K562 (cell line): ENCODE data around the gene SPAG16. TPM values are rescaled to one million over a fixed set of nuclear protein-coding genes. Genes with fewer than 3 reads are reported as not detected.
"Not testable (repeated sequence)": the region's sequence is repeated elsewhere in the genome, so short reads cannot be mapped to it uniquely, and the experiment has no call there.

Experiments
- ATAC-seq: fragments of 200-7000 bp; cut with Tn5 transposase; 3 replicates; pipeline ENCODE4 v1.9.1; 2020; ENCODE audit warnings: moderate library complexity
- BruUV-seq: library from RNA; stranded (reverse); fragments of 400-500 nt; replicated peaks from 2 replicates; lab custom pipeline; 2021; lab: Mats Ljungman, UMichigan
- CTCF ChIA-PET: fragments of 300-600 bp; formaldehyde crosslinking; extraction: SDS; loops from one replicate; lab custom pipeline; 2021; ENCODE audit warnings: low intra/inter-chr PET ratio; lab: Yijun Ruan, JAX
- POLR2A ChIA-PET: fragments of 300-600, 350-650 bp; sonication (Branson Sonifier 250); formaldehyde crosslinking; extraction: SDS; loops from one replicate; lab custom pipeline; 2021; ENCODE audit warnings: antibody characterized with exemption, inconsistent platforms; lab: Yijun Ruan, JAX
- DNase-seq, 4 experiments: peaks; one replicate each; pipeline versions ENCODE4 v3.0.0 to v3.0.0-alpha.2; 2011 to 2018; ENCODE audit warnings: low spot score in 3 of 4, mixed read lengths in 3 of 4; ENCODE audit errors: extremely low read depth in 1 of 4
- FAIRE-seq: peaks from 2 replicates; lab custom pipeline; 2011; peaks lifted over from hg19 to GRCh38; lab: Jason Lieb, UNC
- H2AFZ ChIP-seq: 2 replicates; pipeline ENCODE4 v1.6.0; 2011; ENCODE audit warnings: low read depth, low read length, control low read depth, inconsistent platforms
- H3K27ac ChIP-seq: fragments of 200-600 bp; 3 replicates; pipeline ENCODE4 v1.8.0; 2011; ENCODE audit warnings: low read depth, mild to moderate bottlenecking, control low read depth, inconsistent platforms, low read length, moderate library complexity, mixed read lengths; ENCODE audit errors: extremely low read depth
- H3K27me3 ChIP-seq, 2 experiments: fragments of 300-600 bp in 1 of 2; 2 replicates in 1 of 2; 3 replicates in 1 of 2; pipeline versions ENCODE4 v1.6.0 to v1.8.0; 2011; ENCODE audit warnings: inconsistent platforms in 2 of 2, low read length in 2 of 2, mild to moderate bottlenecking in 1 of 2, mixed read lengths in 1 of 2, moderate library complexity in 1 of 2; ENCODE audit not compliant: control insufficient read depth in 2 of 2, insufficient read depth in 2 of 2
- H3K36me3 ChIP-seq: fragments of 300-600 bp; 3 replicates; pipeline ENCODE4 v1.8.0; 2011; ENCODE audit warnings: mild to moderate bottlenecking, low read length, inconsistent platforms; ENCODE audit not compliant: control insufficient read depth, insufficient read depth
- H3K4me1 ChIP-seq, 2 experiments: fragments of 200-600 bp in 1 of 2; replicated peaks in 1 of 2; 2 replicates in 1 of 2; 3 replicates in 1 of 2; pipeline versions ENCODE4 v1.5.1 to v1.8.0; 2011; ENCODE audit warnings: inconsistent platforms in 2 of 2, low read length in 2 of 2, mild to moderate bottlenecking in 1 of 2, mixed read lengths in 1 of 2, moderate library complexity in 1 of 2; ENCODE audit not compliant: control insufficient read depth in 2 of 2, insufficient read depth in 2 of 2
- H3K4me2 ChIP-seq: 2 replicates; pipeline ENCODE4 v1.6.1; 2011; ENCODE audit warnings: low read length, control low read depth, inconsistent platforms, mixed read lengths; ENCODE audit not compliant: insufficient read depth
- H3K4me3 ChIP-seq: fragments of 200-600 bp; sonication (generic), shearing (Covaris generic); 2 replicates; pipeline ENCODE4 v1.5.1; 2016; ENCODE audit warnings: control low read depth, inconsistent platforms
- H3K79me2 ChIP-seq: fragments of 200-600 bp; 3 replicates; pipeline ENCODE4 v1.8.0; 2011; ENCODE audit warnings: low read length, inconsistent platforms; ENCODE audit not compliant: control insufficient read depth, insufficient read depth
- H3K9ac ChIP-seq, 2 experiments: 2 replicates each; pipeline versions ENCODE4 v1.6.0 to v1.6.1; 2011; ENCODE audit warnings: low read depth in 2 of 2, low read length in 2 of 2, control low read depth in 1 of 2, inconsistent platforms in 1 of 2, mild to moderate bottlenecking in 1 of 2, mixed read lengths in 1 of 2; ENCODE audit not compliant: insufficient read depth in 1 of 2
- H3K9me1 ChIP-seq: one replicate; pipeline ENCODE4 v1.6.0; 2011; ENCODE audit warnings: inconsistent platforms, mild to moderate bottlenecking, low read length, moderate library complexity; ENCODE audit not compliant: control insufficient read depth, insufficient read depth
- H3K9me3 ChIP-seq: replicated peaks from 2 replicates; pipeline ENCODE4 v1.5.1; 2011; ENCODE audit warnings: low read depth, low read length, inconsistent platforms; ENCODE audit not compliant: control insufficient read depth, insufficient read depth
- H4K20me1 ChIP-seq: replicated peaks from 2 replicates; pipeline ENCODE4 v1.6.1; 2011; ENCODE audit warnings: low read length, inconsistent platforms, mixed read lengths; ENCODE audit not compliant: control insufficient read depth, insufficient read depth
- POLR2B ChIP-seq: fragments of 450-650 bp; IDR thresholded peaks from 2 replicates; pipeline ENCODE4 v1.6.1; 2018; ENCODE audit warnings: low read depth; ENCODE audit not compliant: partially characterized antibody
- ZNF316 ChIP-seq: fragments of 450-650 bp; IDR thresholded peaks from 2 replicates; pipeline ENCODE4 v1.6.1; 2016
- WGBS: fragments of 100-300 bp; shearing (Covaris generic); methylation state at CpG from one replicate; pipeline ENCODE4 v1.1.6; 2016; ENCODE audit warnings: low coverage, mixed read lengths; ENCODE audit not compliant: insufficient coverage; ENCODE audit errors: missing lambda C conversion rate; 5-methylcytosine and 5-hydroxymethylcytosine counted together
- in situ Hi-C: fragments of 300-500 bp; cut with MboI; formaldehyde crosslinking; loops from 4 replicates; pipeline ENCODE4 v1.15.0; 2018; ENCODE audit warnings: inconsistent platforms, mixed read lengths
- intact Hi-C: fragments of 100-400 bp; cut with micrococcal nuclease; formaldehyde crosslinking; loops from 2 replicates; pipeline ENCODE4 v1.14.2; 2022
- polyA plus RNA-seq, 8 experiments: library from polyadenylated mRNA; depleted of rRNA in 4 of 8; stranded (reverse) in 5 of 8; unstranded in 3 of 8; fragments of >200 nt; fragmentation: Nextera tagmentation in 2 of 8; fragmentation: Illumina TruSeq in 1 of 8; extraction: Ambion mirVana in 2 of 8; extraction: Trizol in 1 of 8; gene quantifications; 2 replicates each; pipeline versions ENCODE4 v1.2.1 to v1.2.3, GENCODE V29; 2011 to 2014; ENCODE audit warnings: inconsistent platforms in 1 of 8, missing spikeins in 1 of 8
- total RNA-seq, 7 experiments: library from RNA; depleted of rRNA in 6 of 7; stranded (reverse); fragments of >200 nt in 6 of 7; fragmentation: Illumina TruSeq in 2 of 7; extraction: Trizol in 2 of 7; gene quantifications; 2 replicates each; pipeline versions ENCODE4 v1.2.1 to v1.2.3, GENCODE V29; 2011 to 2021; ENCODE audit warnings: low replicate concordance in 1 of 7

Gene SPAG16
- total and polyA plus RNA-seq, 9 of the 15 experiments (the other 6 are each of a cell fraction or from before 2014, with no cell fraction given), result 0.98 to 5.9 (median 3.5) TPM

GRCh38 chr2:213376644-213377043 lies 92.4 kb downstream of the SPAG16 start:
- Histone ChIP-seq H3K9me1 (no peaks in the 10 kb centered on the region), H2AFZ (no peak overlapping the region), H3K4me3 (no peak overlapping the region), H3K79me2 (no peaks in the 10 kb centered on the region), H3K9me3 (no peaks in the 10 kb centered on the region), H3K27me3 (no peaks in the 10 kb centered on the region), H3K9ac (no peak overlapping the region), H3K27ac (no peak overlapping the region), H3K4me2 (no peak overlapping the region), H3K36me3 (no peaks in the 10 kb centered on the region), H3K4me1 (no peaks in the 10 kb centered on the region), H4K20me1 (no peaks in the 10 kb centered on the region)
- POLR2A ChIA-PET, result no interaction called here
- intact Hi-C loops, result no loop called here
- no TSS peak for BruUV-seq
- CTCF ChIA-PET, result no interaction called here
- no peak for FAIRE-seq
- no peak for DNase-seq
- WGBS, result 0% methylated on average over 1 of the region's 1 CpG
- in situ Hi-C loops, result no loop called here
- TF ChIP-seq POLR2B (no peak), ZNF316 (0 out of 2 replicates have a peak, but pooled peaks have one; percentile 10)
- ATAC-seq, result no peak

GRCh38 chr2:213407027-213407426 lies 122.8 kb downstream of the SPAG16 start:
- H3K27ac ChIP-seq, H3K4me3 ChIP-seq, H3K4me1 ChIP-seq, H3K9me3 ChIP-seq, H3K9me1 ChIP-seq, H2AFZ ChIP-seq, BruUV-seq, H3K79me2 ChIP-seq, H4K20me1 ChIP-seq, H3K27me3 ChIP-seq, in situ Hi-C loops, intact Hi-C loops, ATAC-seq, DNase-seq, CTCF ChIA-PET, H3K9ac ChIP-seq, H3K4me2 ChIP-seq, H3K36me3 ChIP-seq, POLR2A ChIA-PET, FAIRE-seq: not testable (repeated sequence)
- 4% methylated on average over 5 of the region's 9 CpGs for WGBS

- POLR2A ChIA-PET, H3K27me3 ChIP-seq, intact Hi-C loops, BruUV-seq, H3K9me3 ChIP-seq, DNase-seq, FAIRE-seq, in situ Hi-C loops, H4K20me1 ChIP-seq, H3K4me1 ChIP-seq, ATAC-seq, H3K79me2 ChIP-seq, H3K27ac ChIP-seq, H3K9me1 ChIP-seq, H3K9ac ChIP-seq, H3K4me3 ChIP-seq, H2AFZ ChIP-seq, H3K4me2 ChIP-seq, H3K36me3 ChIP-seq, CTCF ChIA-PET: not testable (repeated sequence)
- WGBS, result 2% methylated on average over 6 of the region's 6 CpGs
These were observed 124.3 kb downstream of the SPAG16 start for GRCh38 chr2:213408426-213409070.
